A673 (cell line): ENCODE measurements around the gene HTR2B. TPM values are rescaled to one million over a fixed set of nuclear protein-coding genes. Genes with fewer than 3 reads are reported as not detected.
"Not testable (repeated sequence)": the region's sequence is repeated elsewhere in the genome, so short reads cannot be mapped to it uniquely, and the experiment has no call there.

Source experiments
- BruUV-seq: library from RNA; stranded (reverse); fragments of 400-500 nt; replicated peaks from 2 replicates; lab custom pipeline; 2021; lab: Mats Ljungman, UMichigan
- CTCF ChIA-PET: fragments of 300-600 bp; sonication (Branson Sonifier 250); formaldehyde crosslinking; loops from one replicate; lab custom pipeline; 2022; ENCODE audit warnings: antibody characterized with exemption; lab: Charles Lee
- POLR2A ChIA-PET: fragments of 300-600 bp; sonication (Branson Sonifier 250); formaldehyde crosslinking; loops from one replicate; lab custom pipeline; 2022; ENCODE audit warnings: antibody characterized with exemption; ENCODE audit not compliant: low non-redundant PET; lab: Charles Lee
- DNase-seq: peaks from one replicate; pipeline ENCODE4 v3.0.0-alpha.2; 2015; ENCODE audit warnings: low spot score
- H3K27ac ChIP-seq: fragments of 200-600 bp; sonication (generic); 2 replicates; pipeline ENCODE4 v1.5.1; 2016; ENCODE audit warnings: mixed run types, low read depth, mild to moderate bottlenecking, mixed read lengths, antibody characterized with exemption, low read length; ENCODE audit not compliant: poor library complexity, severe bottlenecking
- H3K27me3 ChIP-seq: fragments of 200-600 bp; sonication (generic); replicated peaks from 2 replicates; pipeline ENCODE4 v1.6.1; 2017; ENCODE audit warnings: mixed run types, low read depth, mild to moderate bottlenecking, mixed read lengths, antibody characterized with exemption, low read length; ENCODE audit not compliant: insufficient read depth, poor library complexity
- H3K36me3 ChIP-seq: fragments of 200-600 bp; sonication (generic); 2 replicates; pipeline ENCODE4 v1.6.1; 2016; ENCODE audit warnings: mixed run types, mild to moderate bottlenecking, mixed read lengths, antibody characterized with exemption, low read length; ENCODE audit not compliant: insufficient read depth, poor library complexity, severe bottlenecking
- H3K4me1 ChIP-seq: fragments of 200-600 bp; sonication (generic); 2 replicates; pipeline ENCODE4 v1.6.1; 2017; ENCODE audit warnings: mixed run types, mild to moderate bottlenecking, mixed read lengths, antibody characterized with exemption, low read length; ENCODE audit not compliant: insufficient read depth, poor library complexity, severe bottlenecking
- H3K4me3 ChIP-seq: fragments of 200-600 bp; sonication (generic); 2 replicates; pipeline ENCODE4 v1.5.1; 2016; ENCODE audit warnings: low read depth, mixed run types, mild to moderate bottlenecking, mixed read lengths, low read length; ENCODE audit not compliant: poor library complexity, severe bottlenecking
- H3K9me3 ChIP-seq: fragments of 200-600 bp; sonication (generic); 2 replicates; pipeline ENCODE4 v1.6.1; 2016; ENCODE audit warnings: mixed run types, low read depth, mild to moderate bottlenecking, mixed read lengths, antibody characterized with exemption, low read length; ENCODE audit not compliant: poor library complexity, severe bottlenecking
- EZH2 ChIP-seq: fragments of 200-600 bp; sonication (generic); IDR thresholded peaks from 2 replicates; pipeline ENCODE4 v1.6.1; 2017; ENCODE audit warnings: borderline replicate concordance, low read depth, mild to moderate bottlenecking, mixed read lengths, antibody characterized with exemption, low read length; ENCODE audit not compliant: poor library complexity, severe bottlenecking
- intact Hi-C: fragments of 100-400 bp; cut with micrococcal nuclease; formaldehyde crosslinking; loops from one replicate; pipeline ENCODE4 v1.10.0; 2022; ENCODE audit not compliant: unreplicated experiment
- total RNA-seq: library from RNA; stranded (reverse); gene quantifications from 2 replicates; pipeline ENCODE4 v1.2.3, GENCODE V29; 2021
- TF ChIP-seq, protein P1 (sequence below): fragments of 300-800, 200-600 bp; sonication (generic); conservative IDR thresholded peaks from 2 replicates; pipeline ENCODE4 v1.5.1; 2017; ENCODE audit warnings: low read depth, mild to moderate bottlenecking, antibody characterized with exemption, low read length, moderate library complexity, mixed read lengths

Gene HTR2B
- total RNA-seq, 1 experiment from 2014 or later, result not detected

DNA sequence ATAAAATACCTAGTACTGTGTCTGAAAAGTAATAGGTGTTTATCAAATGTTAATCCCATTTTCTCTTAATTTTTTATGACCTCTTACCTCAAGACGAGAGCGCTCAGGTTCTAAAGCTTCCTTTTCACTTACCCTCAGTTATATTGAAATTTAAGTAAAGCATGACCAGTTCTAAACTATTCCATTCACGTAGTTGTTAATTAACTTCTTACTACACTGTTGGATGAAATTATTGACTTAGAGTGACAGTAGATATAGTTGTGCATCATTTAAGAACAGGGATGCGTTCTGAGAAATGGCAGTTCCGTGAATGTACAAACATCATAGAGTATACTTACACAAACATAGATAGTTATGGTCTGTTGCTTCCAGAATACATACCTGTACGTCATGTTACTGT lies 20.1 kb upstream of the HTR2B start:
- H3K36me3 ChIP-seq, result peaks cover 23% of the 10 kb centered on the region
- BruUV-seq, result no TSS peak
- H3K9me3 ChIP-seq, result no peaks in the 10 kb centered on the region
- H3K4me1 ChIP-seq, result no peaks in the 10 kb centered on the region
- ChIA-PET POLR2A (no interaction called here), CTCF (no interaction called here)
- TF ChIP-seq EZH2, result no peak
- TF ChIP-seq, protein P1, sequence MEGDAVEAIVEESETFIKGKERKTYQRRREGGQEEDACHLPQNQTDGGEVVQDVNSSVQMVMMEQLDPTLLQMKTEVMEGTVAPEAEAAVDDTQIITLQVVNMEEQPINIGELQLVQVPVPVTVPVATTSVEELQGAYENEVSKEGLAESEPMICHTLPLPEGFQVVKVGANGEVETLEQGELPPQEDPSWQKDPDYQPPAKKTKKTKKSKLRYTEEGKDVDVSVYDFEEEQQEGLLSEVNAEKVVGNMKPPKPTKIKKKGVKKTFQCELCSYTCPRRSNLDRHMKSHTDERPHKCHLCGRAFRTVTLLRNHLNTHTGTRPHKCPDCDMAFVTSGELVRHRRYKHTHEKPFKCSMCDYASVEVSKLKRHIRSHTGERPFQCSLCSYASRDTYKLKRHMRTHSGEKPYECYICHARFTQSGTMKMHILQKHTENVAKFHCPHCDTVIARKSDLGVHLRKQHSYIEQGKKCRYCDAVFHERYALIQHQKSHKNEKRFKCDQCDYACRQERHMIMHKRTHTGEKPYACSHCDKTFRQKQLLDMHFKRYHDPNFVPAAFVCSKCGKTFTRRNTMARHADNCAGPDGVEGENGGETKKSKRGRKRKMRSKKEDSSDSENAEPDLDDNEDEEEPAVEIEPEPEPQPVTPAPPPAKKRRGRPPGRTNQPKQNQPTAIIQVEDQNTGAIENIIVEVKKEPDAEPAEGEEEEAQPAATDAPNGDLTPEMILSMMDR, result no peak
- intact Hi-C loops, result no loop called here
- no peak for DNase-seq
- H3K27me3 ChIP-seq, result no peaks in the 10 kb centered on the region
- no peak overlapping the region for H3K4me3 ChIP-seq
- H3K27ac ChIP-seq, result no peak overlapping the region

DNA sequence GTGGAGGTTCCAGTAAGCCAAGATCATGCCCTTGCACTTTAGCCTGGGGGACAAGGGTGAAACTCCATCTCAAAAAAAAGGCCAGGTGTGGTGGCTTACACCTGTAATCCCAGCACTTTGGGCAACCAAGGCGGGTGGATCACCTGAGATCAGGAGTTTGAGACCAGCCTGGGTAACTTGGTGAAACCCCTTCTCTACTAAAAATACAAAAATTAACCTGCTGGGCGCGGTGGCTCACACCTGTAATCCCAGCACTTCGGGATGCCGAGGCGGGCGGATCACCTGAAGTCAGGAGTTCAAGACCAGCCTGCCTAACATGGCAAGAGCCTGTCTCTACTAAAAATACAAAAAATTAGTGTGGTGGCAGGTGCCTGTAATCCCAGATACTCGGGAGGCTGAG lies 16.0 kb upstream of the HTR2B start:
- BruUV-seq, H3K27ac ChIP-seq, POLR2A ChIA-PET, H3K27me3 ChIP-seq, H3K4me3 ChIP-seq, CTCF ChIA-PET, H3K9me3 ChIP-seq, H3K36me3 ChIP-seq, intact Hi-C loops, H3K4me1 ChIP-seq, DNase-seq: not testable (repeated sequence)

DNA sequence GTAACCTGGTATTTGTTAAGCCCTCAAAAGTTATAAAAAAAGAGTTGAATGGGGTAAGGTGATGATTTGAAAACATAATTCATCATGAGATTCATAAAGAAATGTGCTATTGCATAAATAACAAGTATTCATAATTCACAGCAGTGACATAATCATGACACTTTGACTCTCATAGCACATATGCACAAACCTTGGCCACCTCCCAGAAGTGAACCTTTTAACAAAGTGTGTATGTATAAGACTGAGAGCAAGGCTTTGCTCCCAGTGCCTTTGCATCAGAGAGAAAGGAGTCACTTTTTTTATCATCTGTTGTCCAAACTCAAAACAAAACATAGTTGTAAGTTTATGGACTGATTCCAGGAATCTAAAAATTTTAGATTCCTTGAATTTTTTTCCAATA lies 15.0 kb upstream of the HTR2B start:
- no peak overlapping the region for H3K27ac ChIP-seq
- no peaks in the 10 kb centered on the region for H3K27me3 ChIP-seq
- intact Hi-C loops, result no loop called here
- no peak for TF ChIP-seq EZH2
- TF ChIP-seq, protein P1, result no peak
- no peaks in the 10 kb centered on the region for H3K9me3 ChIP-seq
- peaks cover 6% of the 10 kb centered on the region for H3K4me1 ChIP-seq
- BruUV-seq, result no TSS peak
- no peaks in the 10 kb centered on the region for H3K36me3 ChIP-seq
- ChIA-PET CTCF (no interaction called here), POLR2A (no interaction called here)
- H3K4me3 ChIP-seq, result no peak overlapping the region
- no peak for DNase-seq

DNA sequence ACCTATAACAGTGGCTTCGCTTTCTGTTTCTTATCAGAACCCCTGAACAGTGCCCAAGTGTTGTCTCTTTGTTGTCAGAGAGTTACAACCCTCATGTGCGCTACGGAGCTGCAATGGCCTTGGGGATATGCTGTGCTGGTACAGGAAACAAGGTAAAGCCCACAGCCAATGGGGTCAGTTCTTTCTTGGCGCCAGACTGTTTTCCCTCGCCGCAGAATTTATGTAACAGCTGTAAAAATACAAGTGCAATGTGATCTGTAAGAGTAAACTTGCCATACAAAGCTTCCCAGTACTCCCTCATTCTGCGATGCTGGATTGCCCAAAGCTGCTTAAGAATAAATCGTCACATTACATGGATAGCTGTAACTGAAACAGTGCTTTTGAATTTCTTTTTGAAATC lies 13.9 kb upstream of the HTR2B start:
- H3K27ac ChIP-seq, result no peak overlapping the region
- H3K9me3 ChIP-seq, result no peaks in the 10 kb centered on the region
- intact Hi-C loops, result no loop called here
- H3K27me3 ChIP-seq, result no peaks in the 10 kb centered on the region
- BruUV-seq, result no TSS peak
- CTCF ChIA-PET, result no interaction called here
- TF ChIP-seq, protein P1, result no peak
- no peak for TF ChIP-seq EZH2
- peaks cover 14% of the 10 kb centered on the region for H3K4me1 ChIP-seq
- DNase-seq, result no peak
- H3K4me3 ChIP-seq, result no peak overlapping the region
- H3K36me3 ChIP-seq, result no peaks in the 10 kb centered on the region
- POLR2A ChIA-PET, result no interaction called here
